ENCODE measurements around the gene FCER2.

The FCER2 gene

DNA sequence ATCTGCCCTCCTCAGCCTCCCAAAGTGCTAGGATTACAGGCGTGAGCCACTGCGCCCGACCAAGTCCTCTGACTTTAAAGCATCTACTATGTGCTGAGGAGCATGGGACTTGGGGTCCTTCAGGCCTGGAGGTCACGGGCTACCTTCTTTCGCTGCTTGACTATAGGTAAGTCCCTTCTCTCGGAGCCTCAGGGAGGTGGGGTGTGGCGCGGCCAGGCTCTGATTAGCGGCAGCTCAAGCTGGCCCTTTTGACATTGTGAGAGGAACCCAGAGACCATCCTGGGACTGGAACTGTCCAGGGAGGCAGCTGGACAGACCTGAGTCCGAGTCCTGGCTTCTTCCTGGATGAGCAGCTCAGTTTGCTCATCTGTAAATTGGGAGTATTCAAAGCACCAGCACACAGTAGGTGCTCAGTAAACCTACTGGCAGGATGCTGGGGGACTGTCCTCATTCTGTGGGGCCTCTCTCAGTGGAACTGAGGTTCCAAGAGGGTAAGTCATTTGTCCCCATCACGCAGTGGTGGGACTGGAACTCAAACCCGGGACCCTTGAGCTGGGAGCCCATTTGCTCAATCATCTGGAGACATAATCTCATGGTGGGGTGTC is 780 bp downstream of the FCER2 start:
- no peak for DNase-seq (ENCODE audit: low read depth in 2 of 2)

DNA sequence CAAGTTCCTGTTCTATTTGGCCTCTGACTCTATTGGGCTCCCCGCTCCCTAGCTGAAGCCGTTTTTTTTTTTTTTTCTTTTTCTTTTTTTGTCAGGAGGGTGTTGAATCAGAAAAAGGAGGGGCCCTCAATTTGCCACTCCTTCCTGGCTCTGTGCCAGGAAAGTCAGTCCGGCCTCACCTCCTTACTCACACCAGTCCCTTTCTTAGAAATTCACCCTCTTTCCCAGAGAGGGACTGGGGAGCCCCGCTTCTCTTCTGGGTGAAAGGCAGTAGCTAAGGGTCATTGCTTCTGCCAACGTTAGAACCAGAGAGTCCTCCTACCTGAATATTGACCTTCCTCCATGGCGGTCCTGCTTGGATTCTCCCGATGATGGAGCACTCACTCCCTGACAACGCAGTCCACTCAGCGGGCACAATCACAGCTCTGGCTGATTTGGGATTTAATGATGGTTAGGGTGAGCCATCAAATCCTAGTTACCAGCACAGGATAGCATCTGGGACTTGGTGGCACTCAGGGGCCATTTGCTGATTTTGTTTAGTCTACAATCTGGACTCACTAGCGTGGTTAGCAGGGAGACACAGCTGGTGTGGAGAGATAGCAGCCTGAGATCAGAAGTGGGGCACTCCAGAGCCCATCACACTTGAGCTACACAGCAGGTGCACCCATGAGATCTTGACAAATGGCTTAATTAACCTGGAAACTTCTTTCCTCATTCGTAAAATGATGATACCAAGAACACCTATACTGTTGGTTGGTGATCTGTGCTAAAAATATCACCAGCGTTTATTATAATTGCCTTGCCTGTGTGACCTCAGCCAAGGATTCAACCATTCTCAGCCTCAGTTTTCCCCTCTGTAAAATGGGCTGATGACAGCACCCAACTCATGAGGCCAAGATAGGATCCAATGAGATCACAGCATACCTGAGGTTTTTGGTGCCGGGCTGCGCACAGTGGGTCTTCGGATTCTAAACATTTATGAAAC is 2.2 kb downstream of the FCER2 start:
- DNase-seq (ENCODE audit: low read depth in 2 of 2): peak in 1 of 2 experiments; percentile 58

DNA sequence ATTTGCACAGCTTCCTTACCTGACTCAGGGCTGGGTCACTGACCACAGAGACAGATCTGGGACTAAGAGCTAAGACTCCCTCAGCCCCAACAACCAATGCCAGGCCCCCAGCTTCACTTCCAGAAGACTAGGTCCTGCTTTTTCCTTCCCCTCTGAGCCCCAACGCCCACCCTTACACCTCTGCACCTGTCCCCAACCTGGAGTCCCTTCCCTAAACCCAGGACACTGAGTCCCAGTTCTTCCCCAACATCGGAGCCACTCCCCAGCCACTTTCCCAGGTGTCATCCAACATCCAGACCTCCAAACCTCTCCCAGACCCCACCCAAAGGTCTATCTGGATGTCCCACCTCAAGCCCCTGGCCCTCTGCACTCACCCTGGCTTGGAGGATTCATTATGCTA is 2.9 kb downstream of the FCER2 start:
- DNase-seq (ENCODE audit: low read depth in 2 of 2): no peak

DNA sequence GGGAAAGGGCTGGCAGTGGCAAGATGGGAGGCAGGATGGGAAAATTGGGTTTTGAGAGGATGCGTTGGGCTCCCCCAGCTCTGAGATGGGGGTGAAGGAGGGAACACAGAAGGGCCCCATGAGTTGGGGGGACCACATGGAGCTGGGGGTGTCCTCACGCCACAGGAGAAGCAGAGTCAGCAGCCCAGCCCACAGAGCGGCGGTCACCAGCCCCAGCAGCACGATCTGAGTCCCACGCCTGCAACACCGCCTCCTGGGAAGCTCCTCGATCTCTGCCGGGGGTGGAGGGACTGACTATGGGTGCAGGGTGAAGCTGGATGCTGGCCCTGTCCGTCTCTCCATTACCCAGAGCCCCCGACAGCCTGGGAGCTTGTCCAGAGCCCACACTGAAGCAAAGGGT is 3.3 kb downstream of the FCER2 start:
- DNase-seq (ENCODE audit: low read depth in 2 of 2): no peak

DNA sequence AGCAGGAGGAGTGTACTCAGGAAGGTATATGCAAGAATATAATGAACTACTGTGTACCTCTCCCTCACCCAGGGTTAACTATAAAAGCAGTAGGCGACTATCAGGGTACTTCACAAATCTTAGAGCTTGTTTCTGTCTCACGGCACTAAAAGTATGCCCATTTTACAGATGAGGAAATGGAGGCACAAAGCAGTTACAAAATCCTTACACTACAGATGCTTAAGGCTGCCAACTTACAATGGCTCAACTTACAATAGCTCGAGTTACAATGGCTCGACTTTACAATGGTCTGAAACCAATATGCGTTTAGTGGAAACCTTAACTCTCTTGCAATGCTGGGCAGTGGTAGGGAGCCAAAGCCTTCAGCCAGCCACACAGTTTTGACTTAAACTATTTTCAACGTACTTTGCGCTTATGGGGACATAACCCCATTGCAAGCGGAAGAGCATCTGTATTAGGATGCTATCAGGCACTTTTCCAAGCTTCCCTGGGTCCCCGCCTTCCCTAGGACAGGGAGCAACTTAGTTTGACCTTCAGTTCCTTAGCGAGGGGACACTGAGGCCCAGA is 4.1 kb downstream of the FCER2 start:
- no peak for DNase-seq (ENCODE audit: low read depth in 2 of 2)

DNA sequence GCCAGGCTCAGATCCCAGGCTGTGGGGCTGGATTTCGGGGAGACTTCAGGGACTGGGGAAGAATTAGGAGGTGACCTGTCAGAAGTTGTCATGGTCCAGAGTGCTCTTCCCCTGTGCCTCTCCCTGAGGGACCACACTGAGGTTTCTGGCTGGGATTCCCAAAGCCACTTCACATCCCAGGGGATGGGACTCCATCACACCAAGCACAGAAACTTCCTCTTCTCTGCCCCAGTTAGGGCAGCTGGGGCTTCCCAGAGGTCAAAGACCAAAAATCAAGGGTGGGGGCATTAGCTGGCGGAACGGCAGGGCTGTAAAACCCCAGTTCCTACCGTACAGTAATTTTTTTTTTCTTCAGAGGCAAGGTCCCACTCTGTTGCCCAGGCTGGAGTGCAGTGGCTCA is 7.4 kb downstream of the FCER2 start:
- DNase-seq (ENCODE audit: low read depth in 2 of 2): no peak

DNA sequence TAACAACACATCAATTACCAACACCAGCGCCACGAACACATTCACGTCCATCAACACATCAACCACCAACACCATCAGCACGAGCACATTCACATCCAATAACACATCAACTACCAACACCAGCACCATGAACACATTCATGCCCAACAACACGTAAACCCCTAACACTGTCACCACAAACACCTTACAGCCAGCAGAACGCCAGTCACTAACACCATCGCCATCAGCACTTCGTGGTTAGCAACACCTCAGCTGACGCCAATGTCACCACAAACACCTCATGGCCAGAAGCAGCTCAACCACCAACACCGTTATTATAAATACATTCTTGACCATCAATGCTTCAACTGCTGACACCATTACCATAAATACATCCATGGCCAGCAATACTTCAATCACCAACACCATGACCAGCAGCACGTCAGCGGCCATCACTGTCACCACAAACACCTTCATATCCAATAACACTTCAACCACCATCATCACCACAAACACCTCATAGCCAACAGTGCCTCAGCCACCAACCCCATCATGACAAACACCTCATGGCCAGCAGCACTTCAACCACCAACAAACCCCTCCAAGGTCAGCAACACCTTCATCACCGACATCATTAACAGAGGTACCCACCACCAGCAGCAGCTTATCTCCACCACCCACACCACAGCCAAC is 9.4 kb downstream of the FCER2 start:
- DNase-seq (ENCODE audit: low read depth in 2 of 2): no peak

DNA sequence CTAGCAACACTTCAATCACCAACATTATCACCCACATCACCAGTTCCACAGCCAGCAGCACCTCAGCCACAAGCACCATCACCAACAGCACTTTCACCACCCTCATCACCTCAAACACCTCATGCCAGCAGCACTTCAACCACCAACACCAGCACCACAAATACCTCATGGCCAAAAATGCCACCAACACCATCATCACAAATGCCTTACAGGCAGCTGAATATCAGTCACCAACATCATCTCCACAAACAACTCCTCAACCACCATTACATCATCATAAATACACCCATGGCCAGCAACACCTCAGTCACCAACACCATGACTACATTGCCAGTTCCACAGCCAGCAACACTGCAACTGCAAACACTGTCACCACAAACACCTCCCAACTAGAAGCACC is 10.4 kb downstream of the FCER2 start:
- DNase-seq (ENCODE audit: low read depth in 2 of 2): no peak

DNA sequence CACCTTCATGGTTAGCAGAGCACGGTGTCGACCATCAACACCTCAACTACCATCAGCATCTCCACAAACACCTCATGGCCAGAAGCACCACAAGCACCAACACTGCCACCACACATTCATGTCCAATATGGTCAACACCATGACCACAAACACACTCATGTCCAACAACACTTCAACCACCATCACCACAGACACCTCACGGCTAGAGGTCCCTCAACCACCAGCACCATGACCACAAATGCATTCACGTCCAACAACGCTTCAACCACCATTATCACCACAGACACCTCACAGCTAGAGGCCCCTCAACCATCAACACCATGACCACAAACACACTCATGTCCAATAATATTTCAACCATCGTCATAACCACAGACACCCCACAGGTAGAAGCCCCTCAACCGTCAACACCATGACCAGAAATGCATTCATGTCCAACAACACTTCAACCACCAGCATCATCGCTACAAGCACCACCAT is 11.1 kb downstream of the FCER2 start:
- no peak for DNase-seq (ENCODE audit: low read depth in 2 of 2)

DNA sequence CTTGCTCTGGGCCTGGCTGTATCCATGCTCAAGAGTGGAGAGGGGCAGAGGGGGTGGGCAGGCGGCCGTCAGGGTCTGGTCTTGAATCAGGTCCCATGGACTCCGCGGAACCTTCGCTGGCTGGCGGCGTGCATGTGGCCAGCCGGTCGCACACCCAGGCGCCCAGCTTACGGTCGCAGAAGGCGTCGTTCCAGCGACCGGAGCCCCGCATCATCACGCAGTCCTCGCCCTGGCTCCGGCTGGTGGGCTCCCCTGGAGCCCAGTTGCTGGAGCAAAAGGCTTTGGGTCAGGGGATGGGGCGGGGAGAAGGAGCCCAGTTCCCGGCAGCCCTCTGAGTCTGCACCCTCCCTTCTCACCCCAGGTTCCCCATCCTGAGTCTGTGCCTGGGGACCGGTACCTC is 12.8 kb downstream of the FCER2 start:
- DNase-seq (ENCODE audit: low read depth in 2 of 2): no peak

DNA sequence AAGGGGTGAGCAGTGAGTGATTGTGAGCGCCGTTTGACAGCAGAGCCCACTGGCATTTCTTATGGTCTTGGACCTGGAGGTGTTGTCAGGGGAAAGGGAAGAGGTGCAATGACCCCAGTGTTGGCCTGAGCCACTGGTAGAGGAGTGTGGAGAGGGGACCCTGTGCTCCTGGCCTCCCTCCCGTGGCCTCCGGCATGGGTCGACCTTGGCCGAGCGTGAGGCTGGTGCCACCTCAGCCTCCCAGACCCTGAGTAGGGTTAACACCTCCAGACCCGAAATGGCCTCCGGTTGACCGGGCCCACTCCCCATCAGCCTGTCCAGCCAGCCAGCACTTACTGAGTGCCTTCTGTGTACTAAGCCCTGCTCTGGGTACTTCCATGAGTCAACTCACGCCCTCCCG is 14.8 kb downstream of the FCER2 start:
- DNase-seq (ENCODE audit: low read depth in 2 of 2): no peak

DNA sequence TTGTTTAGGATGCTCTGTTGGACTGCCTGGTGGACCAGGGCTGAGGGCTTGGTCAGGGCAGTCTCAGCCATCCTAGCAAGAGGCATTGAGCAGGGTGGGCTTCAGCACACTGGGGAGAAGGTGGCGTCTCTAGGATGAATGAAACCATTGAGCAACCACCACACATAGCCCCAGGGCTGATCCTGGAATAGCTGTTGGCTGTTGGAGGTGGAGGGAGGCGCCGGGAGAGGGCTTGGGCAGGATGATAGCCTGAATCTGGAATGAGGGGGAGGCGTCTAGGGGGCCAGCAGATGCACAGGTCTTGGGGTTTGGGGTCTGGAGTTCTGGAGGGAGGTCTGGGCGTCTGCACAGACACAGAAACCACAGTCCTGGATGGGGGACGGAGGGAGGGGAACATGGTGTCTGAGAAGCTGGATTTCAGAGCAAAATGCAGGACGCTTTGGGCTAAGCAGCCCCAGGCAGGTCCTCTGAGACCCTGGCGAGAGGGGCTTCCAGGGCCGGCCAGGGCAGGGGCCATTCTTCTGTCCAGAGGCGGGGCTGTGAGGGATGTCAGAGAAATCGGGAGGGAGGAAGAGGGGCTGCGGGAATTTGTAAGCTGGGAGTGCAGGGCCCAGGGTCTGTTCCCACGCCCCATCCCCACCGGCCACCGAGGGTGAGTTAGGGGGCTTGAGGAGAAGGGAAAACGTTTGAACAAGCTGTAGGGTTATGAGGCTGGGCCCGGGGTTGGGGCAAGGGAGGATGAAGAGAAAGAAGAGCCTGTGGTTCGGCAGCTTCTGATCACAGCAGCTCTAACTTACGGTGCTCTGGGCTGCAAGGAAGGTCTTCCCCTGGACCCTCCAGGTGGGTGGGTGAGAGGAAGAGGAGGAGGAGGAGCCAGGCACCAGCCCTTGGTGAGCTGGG is 16.1 kb downstream of the FCER2 start:
- DNase-seq (ENCODE audit: low read depth in 2 of 2): no peak

DNA sequence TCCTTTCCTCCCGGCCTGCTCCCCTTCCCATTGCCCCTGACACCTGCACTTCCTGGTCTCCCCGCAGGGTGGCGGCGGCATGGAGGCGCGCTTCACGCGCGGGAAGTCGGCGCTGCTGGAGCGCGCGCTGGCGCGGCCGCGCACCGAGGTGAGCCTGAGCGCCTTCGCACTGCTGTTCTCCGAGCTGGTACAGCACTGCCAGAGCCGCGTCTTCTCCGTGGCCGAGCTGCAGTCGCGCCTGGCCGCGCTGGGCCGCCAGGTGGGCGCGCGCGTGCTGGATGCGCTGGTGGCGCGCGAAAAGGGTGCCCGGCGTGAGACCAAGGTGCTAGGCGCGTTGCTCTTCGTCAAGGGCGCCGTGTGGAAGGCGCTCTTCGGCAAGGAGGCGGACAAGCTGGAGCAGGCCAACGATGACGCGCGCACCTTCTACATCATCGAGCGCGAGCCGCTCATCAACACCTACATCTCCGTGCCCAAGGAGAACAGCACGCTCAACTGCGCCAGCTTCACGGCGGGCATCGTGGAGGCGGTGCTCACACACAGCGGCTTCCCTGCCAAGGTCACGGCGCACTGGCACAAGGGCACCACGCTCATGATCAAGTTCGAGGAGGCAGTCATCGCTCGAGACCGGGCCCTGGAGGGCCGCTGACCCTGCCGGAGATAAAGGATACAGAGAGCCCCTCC is 19.6 kb downstream of the FCER2 start:
- no peak for DNase-seq (ENCODE audit: low read depth in 2 of 2)

DNA sequence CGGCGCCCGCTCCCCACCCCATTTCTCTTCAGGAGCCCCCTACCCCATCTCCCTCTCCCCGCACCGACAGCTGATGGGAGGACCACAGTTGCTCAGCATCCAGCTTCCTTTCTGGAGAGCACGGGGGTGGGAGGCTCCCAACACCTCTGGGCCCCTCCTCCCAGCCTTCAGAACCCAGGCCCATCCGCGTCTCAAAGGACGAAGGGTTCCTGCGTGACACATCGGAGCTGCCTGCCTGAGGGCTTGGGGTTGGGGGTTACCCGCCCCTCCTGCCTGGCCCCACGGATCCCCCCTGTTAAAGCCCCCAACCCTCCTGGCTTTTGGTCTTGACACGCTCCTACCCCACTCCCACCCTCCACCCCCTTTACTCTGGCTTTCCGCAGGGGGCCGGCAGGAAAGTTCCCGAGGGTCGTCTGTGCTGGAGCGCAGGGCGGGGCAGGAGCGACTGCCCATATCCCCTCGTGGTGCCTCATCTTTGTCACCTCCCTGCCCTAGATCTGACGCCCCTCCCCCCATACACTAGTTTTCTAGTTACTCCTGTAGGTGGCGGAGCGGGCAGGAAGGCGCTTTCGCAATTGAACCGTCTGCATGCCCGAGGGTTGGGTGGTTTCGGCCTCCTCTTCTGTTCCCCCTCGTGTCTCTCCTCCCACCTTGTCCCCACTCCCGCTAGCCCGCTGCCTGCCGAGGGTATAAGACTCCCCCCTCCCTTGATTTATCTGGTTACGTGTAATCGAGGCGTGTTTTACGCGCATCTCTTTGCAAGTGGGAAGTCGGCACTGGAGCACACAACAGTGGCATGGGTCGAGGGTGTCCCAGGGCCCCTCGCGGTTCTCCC is 20.4 kb downstream of the FCER2 start:
- DNase-seq (ENCODE audit: low read depth in 2 of 2): peak; percentile 61 to 85

DNA sequence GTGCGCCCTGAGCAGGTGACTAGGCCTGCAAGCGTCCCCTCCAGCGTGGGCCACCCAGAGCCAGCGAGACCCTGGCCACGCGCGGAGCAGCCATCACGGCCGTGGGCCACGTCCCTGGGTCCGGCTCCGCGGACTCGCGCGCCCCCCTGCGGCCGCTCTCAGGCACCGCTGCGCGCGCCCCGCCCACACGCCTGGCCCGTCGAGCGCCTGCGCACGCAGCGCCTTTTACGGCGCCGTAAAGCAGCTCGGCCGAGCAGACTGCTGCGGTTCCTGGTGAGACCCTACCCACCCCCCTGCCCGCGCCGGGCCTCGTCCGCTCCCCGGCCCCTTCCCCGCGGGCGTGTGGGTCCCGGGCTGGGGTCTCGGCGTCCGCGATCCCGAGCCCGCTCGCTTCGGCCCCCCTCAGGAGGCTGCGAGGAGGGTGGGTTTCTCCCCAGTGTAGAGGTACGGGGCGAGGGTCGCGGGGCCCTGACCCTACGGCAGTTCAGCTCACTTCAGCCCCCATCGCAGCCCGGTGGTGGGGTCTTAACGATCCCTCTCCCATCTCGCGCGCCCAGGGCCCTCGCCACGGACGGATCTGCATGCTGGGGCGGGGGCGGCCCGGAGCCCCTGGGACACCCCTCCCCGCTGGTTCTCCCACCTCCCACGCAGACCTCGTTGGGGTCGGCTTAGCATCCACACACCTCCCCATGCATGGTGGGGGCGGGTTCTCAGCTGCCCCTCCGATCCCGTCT is 21.2 kb downstream of the FCER2 start, which contains the start of gene TRAPPC5:
Gene TRAPPC5 (plus strand): TSS at position 228 of the 734 bp plus-strand sequence. CDS start 1,421 bp downstream, outside the sequence.
- DNase-seq (ENCODE audit: low read depth in 2 of 2): peak; percentile 67 to 75

DNA sequence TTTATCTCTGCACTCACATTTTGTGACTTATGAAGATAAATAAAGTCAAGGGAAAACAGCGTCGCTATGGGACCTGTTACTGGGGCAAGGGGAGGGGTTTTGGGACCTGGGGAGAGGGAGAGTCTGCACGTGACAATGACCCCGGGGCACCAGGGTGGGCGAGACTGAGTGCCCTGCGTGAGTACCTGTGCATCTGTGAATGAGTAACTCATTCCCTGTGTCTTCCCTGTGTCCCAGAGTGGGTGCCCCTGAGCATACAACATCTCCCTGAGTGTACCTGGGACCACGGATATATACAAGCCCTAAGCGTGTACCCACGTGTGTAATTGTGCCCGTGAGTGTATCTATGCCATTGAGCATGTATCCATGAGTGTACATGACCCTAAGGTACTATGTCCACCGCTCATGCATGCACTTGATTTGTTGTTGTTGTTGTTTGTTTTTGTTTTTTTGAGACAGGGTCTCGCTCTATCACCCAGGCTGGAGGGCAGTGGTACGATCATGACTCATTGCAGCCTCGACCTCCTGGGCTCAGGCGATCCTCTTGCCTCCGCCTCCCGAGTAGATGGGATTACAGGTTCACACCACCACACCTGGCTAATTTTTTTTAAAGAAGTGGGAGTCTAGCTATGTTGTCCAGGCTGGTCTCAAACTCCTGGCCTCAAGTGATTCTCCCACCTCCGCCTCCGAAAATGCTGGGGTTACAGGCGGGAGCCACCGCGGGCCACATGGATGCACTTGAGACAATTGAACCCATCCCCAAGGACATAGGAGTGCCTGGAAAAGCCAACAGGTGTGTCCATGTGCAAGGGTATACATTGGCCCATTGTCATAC is 21.9 kb downstream of the FCER2 start:
- DNase-seq (ENCODE audit: low read depth in 2 of 2): no peak

DNA sequence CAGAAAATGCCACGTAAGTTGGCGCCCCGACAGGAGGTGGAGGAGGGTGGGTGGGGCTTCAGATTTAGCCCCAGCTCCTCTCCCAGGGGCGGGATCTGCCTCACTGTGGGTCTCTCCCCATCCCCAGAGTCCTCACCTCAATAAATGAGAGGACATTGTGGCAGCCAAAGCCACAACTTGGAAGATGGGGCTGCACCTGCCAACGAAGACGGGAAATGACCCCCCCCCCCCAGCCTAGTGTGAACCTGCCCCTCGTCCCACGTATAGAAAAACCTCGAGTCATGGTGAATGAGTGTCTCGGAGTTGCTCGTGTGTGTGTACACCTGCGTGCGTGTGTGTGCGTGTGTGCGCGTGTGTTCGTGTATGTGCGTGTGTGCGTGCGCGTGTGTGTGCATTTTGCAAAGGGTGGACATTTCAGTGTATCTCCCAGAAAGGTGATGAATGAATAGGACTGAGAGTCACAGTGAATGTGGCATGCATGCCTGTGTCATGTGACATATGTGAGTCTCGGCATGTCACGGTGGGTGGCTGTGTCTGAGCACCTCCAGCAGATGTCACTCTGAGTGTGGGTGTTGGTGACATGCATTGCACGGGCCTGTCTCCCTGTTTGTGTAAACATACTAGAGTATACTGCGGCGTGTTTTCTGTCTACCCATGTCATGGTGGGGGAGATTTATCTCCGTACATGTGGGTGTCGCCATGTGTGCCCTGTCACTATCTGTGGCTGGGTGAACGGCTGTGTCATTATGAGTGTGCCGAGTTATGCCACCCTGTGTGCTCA is 22.8 kb downstream of the FCER2 start:
- DNase-seq (ENCODE audit: low read depth in 2 of 2): peak; percentile 39 to 54
